Left colon (tissue), 2 donors: ENCODE data around the gene TCF12. TPM values are rescaled to one million over a fixed set of nuclear protein-coding genes. Genes with fewer than 3 reads are reported as not detected.

Source experiments
- ATAC-seq: fragments of 200-7000 bp; cut with Tn5 transposase; one replicate; pipeline ENCODE4 v1.9.1; 2020; ENCODE audit warnings: mild to moderate bottlenecking, moderate library complexity
- DNase-seq, 2 donors: peaks; one replicate each; pipeline ENCODE4 v3.0.0-alpha.2; 2020
- intact Hi-C, 2 donors: fragments of 100-400 bp; cut with DNase I in 1 of 2; cut with micrococcal nuclease in 1 of 2; formaldehyde crosslinking; loops; one replicate each; pipeline versions ENCODE4 v1.11.2 to v1.14.0; 2022; cut with DNase I, micrococcal nuclease
- total RNA-seq, 2 donors: library from RNA; stranded (reverse); fragmentation: NEBNext Ultra II Directional; extraction: Animal tissue kit (Norgen Biotek cat#: 25700); gene quantifications; one replicate each; pipeline ENCODE4 v1.2.1, GENCODE V29; 2021
- donor health status: DM: no; HTN: no; CAD: no.
- donor health status: DM: yes; HTN: yes; CAD: no.

Gene TCF12
- total RNA-seq, 2 donors from 2014 or later = 80.5 to 82.8 TPM

DNA sequence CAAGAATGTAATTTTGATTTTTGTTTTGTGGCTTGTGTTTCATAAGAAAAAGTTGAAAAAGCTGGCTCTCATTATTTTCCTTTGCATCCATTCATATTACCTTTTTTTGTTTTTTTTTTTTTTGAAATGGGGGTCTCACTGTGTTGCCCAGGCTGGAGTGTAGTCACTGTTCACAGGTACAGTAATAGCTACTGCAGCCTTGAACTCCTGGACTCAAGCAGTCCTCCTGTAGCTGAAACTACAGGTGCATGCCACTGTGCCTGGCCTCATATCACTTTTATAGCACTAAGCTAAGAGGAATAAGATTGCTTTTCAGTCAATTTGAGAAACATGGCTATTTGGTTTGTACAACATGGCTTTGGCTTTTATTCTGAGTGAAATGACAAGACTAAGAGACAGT is 49.8 kb downstream of the TCF12 start:
- DNase-seq = no peak
- ATAC-seq = peak; percentile 47
- intact Hi-C loops = no loop called here

DNA sequence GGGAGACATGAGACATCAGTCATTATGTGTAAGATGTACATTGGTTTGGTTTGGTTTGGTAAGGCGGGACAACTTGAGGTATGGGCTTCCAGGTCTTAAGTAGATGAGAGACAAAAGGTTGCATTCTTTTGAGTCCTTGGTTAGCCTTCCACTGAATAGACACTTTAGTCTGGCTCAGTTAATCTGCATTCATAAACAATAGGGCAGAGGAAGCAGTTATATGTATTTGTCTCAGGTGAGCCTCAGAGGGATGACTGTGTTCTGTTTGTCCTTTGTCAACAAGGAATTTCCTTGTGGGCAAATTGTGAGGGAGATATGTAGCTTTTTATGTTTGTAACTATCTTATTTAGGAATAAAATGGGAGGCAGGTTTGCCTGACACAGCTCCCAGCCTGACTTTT is 50.4 kb downstream of the TCF12 start:
- ATAC-seq (peak; percentile 83), DNase-seq (no peak)
- intact Hi-C loops = no loop called here

DNA sequence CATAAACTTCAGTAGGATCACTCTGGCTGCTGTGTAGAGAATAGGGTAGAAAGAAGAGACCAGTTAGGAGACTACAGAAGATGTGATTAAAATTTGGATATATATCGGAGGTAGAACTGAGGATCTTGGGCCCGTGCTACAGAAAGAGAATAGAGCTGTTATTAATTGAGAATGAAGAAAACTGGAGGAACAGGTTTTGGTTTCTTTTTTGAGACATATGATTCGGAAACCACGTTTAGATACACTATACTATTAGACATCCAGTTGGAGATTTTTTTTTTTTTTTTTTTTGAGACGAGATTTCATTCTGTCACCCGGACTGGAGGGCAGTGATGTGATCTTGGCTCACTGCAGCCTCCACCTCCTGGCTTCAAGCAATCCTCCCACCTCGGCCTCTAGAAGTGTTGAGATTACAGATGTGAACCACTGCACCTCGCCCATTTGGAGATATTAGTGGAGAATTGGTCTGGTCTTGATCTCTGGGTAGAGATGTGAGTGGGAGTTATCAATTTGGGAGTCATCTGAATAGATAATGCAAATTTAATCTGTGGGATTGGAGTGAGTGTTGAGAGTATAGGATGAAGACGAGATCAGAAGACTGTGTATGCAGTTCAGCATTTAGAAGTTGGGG is 50.9 kb downstream of the TCF12 start:
- DNase-seq (no peak), ATAC-seq (peak; percentile 52)
- intact Hi-C loops = no loop called here

DNA sequence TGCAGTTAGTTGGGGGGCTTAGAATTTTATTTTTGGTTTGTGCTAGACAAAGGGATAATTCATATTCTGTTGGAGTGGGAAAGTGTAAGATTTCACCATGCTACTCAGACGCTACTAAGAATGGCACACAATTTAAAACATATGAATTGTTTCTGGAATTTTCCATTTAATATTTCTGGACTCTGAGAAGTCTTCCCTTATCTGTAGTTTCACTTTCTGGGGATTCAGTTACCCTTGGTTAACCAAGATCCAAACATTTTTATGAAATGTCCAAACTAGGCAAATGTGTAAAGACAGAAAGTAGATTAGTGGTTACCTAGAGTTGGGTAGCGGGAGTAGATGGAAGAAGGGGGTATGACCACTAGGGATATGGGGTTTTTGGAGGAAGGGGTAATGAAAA is 53.1 kb downstream of the TCF12 start:
- DNase-seq = no peak
- intact Hi-C loops = no loop called here
- ATAC-seq = no peak

DNA sequence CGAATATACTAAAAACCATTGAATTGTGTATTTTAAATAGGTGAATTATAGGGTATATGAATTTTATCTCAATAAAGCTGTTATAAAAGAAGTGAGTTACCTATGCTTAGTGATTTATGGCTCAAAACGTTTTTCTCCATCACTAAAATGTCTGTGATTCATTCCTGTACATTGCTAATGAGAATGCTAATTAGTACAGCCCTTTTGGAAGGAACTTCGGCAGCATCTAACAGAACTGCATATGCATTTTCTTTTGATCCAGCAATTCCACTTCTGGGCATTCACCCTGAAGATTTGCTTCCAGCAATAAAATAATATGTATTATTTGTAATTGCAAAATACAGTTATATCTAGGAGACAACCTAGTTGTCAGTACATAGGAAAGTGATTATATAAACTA is 53.6 kb downstream of the TCF12 start:
- intact Hi-C loops = no loop called here
- ATAC-seq = no peak

DNA sequence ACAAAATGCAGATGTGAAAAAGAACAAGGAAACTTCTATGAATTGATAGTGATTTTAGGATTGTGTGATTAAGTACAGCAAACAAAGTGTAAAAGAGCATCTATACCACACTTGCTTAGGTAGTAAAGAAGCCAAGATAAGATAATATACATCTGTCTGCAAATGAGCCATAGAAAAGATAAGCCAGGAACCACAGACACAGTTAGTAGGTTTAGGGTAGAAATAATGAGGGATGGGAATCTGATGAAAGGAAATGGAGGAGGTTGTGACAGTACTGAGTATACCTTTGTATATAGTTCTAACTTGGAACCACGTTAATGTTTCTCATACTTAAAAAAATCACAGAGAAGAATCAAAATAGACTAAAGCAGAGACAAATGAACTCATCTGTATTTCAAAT is 54.0 kb downstream of the TCF12 start:
- no peak for DNase-seq
- intact Hi-C loops = no loop called here
- ATAC-seq = no peak

More for the DNA sequence above, 53.6 kb downstream of the TCF12 start:
- no peak for DNase-seq

DNA sequence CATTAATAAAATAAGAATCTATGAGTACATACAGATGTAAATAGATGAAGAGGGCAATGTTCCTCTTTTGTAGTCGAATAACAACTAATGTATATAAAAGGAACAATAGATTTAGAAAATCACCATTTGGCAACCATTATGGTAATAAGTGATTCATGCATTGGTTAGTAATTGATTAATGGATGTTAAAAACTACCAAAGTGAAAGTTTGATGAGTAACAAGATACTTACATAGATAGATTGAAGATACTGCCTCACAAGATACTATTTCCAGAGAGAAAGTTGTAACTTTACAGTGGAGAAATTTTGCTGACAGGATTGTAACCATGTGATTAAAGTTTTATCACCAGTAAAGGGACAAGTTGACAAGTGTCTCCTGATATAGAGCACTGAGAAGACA is 55.0 kb downstream of the TCF12 start:
- ATAC-seq = no peak
- intact Hi-C loops = no loop called here
- DNase-seq = no peak

DNA sequence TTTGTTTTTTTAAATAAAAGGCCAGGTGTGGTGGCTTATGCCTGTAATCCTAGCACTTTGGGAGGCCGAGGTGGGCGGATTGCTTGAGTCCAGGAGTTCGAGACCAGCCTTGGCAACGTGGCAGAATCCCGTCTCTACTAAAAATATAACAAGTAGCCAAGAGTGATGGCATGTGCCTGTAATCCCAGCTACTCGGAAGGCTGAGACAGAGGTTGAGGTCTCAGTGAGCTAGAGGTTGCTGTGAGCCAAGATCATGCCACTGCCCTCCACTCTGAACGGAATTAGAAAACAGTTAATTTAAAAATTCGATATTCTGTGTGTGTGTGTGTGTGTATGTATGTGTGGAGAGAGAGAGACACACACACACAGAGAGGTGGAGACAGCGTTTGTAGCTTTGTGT is 58.8 kb downstream of the TCF12 start:
- DNase-seq (no peak), ATAC-seq (no peak)
- intact Hi-C loops = no loop called here

DNA sequence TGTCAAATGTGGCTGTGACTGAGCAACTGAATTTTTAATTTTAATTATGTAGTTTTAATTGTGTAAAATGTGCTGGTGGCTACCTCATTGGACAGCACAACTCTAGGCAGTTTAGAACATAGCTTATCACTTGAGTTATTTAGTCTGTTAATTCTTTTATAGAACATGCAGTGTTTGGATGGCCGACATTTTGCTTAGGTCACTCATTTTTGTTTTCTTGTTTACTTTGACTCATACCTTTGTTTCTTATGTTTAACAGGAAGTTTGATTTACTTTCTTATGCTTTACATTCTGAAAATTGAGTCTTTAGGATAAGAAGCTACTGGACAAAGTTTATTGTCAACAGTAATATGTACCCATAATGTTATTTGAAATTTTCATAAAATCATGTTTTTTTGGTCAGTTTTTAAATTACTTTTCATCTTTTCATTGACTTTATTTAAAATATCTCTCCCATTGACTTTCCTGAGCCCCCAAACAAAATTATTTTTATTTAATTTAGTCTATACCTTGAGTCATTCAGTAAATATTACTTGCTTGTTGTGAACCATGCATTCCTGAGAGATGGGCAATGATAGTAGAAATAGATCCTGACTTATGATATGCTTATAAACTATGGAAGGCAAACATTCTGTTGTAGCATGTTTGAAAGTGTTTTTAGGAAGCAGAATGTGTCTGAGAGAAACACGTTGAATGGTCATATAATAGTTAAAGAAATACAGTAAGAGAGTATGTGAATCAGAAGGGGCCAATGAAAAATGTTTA is 60.6 kb downstream of the TCF12 start:
- ATAC-seq (peak; percentile 33), DNase-seq (no peak)
- intact Hi-C loops = no loop called here

DNA sequence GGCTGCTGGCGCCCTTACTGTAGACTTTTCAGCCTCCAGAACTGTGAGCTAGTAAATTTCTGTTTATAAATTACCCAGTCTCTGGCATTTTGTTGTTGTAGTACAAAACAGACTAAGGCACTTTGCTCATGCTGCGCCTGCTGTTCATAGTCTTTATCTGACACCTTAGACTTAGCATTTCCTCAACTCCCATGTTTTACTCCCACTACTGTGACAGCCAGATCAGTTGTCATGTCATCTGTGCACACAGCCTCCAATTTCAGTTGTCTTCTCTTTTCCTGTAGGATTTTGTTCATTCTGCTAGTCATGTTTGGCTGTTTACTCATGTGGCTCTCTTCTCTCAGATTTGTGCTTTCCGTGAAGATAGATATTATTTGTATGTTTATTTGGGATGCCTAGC is 62.0 kb downstream of the TCF12 start:
- intact Hi-C loops = no loop called here
- ATAC-seq (no peak), DNase-seq (no peak)

DNA sequence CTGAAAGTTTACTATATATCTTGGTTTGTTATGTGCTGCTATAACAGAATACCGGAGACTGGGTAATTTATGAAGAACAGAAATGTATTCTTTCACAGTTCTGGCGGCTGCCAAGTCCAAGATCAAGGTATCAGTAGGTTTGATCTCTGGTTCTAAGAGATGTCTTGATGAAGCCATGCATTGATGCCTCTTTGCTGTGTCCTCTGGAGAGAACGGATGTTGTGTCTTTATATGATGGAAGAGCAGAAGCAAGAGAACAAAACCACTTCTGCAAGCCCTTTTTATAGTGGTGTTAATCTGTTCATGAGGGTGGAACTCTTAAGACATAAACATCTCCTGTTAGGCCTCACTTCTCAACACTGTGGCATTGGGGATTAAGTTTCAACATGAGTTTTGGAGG is 62.7 kb downstream of the TCF12 start:
- intact Hi-C loops = no loop called here
- DNase-seq = no peak

DNA sequence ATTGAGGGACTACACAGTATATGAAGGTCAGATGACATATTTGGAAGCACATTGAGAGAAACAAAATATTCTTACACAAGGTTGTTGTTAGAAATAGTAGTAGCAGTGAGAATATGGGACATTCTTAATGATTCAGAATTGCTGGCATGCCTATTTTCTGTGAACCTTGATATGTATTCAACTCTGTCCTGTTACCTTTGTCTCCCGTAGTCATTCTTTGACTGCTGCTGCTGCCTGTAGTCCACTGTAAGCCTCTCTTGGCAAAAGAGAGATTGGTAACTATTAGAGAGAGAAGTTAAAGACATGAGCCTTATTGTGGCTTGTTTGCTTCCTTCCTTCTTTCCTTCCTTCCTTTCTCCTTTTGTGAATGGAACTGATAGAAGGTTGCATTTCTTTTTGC is 64.5 kb downstream of the TCF12 start:
- ATAC-seq = no peak
- no peak for DNase-seq
- intact Hi-C loops = no loop called here

More for the DNA sequence above, 62.7 kb downstream of the TCF12 start:
- no peak for ATAC-seq

DNA sequence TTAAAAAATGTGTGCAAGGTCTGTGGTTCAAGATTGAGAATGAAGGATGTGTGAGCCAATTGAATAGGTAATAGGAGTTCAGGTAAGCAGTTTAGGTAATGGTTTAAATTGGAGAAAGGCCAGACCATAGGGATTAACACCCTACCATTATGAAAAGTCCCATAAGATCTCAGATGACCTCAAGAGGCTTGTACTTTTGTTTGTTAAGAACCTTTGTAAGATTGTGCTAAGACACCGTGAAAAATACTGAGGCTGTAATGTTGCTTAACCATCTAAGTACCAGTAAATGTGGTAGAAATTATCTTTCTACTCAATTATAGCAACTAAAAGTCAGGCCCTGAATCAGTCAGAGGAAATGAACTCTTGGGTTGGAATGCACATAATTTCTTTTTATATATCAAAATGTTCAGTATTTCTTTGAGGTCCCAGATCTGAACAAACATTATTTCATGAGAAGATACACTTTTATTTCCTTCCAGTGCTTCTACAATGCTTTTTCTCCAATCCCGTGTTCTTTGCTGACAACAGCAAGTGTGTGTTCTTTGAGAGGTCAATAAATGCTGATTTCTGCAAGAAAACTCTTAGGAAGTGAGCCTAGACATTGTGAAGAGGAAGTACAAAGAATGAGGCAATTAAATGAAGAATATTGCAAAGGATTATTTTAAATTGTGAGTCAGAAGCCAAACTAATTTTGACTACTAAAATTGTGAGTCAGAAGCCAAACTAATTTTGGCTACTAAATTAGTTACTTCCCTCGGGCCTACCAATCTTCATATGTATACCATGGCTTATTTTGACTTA is 66.4 kb downstream of the TCF12 start:
- ATAC-seq (no peak), DNase-seq (no peak)
- intact Hi-C loops = no loop called here

DNA sequence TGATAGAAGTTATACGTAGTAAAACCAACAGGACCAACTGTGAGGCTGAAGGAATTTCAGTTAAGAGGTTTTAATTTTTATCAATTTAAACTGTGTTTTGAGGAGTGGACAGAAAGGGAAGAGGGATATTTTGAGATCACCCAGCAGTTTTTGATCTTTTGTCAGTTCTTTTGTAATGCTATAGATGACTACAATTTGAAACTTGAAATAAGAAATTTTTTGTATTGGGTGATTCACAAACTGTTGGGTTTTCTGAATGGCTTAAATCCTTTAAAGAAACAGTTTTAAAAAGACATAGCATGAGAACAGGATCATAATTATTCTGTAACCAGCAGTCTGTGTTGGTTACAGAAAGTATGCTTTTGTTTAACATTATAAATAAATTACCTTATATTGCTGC is 67.4 kb downstream of the TCF12 start:
- ATAC-seq (no peak), DNase-seq (no peak)
- intact Hi-C loops = no loop called here

DNA sequence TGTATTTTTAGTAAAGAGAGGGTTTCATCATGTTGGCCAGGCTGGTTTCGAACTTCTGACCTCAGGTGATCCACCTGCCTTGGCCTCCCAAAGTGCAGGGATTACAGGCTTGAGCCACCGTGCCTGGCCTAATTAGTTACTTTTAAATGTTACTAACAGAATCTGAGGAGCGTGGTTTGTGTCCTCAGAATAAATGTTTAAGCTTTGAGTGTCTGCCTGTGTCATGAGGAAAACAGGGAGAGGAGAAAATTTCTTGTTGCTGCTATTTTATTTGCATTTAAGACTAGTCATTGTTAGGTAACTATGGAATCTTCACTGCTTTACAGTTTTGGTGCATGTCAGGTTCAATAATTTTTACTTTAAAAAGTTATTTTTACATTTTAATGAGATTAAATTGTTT is 68.8 kb downstream of the TCF12 start:
- DNase-seq (no peak), ATAC-seq (no peak)
- intact Hi-C loops = no loop called here

DNA sequence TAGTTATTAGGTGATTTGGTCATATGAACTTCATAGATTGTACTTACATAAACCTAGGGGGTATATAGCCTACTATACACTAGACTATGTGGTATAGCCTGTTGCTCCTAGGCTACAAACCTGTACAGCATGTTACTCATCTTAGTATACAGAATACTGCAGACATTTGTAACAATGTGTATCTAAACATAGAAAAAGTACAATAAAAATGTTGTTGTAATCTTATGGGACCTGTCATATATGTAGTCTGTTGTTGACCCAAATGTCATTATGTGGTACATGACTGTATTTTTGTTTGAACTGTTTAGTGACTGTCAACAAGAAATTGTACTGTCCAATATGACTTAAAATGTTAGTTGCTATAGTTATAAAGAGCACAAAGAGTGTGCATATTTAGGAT is 69.8 kb downstream of the TCF12 start:
- DNase-seq (no peak), ATAC-seq (no peak)
- intact Hi-C loops = no loop called here

DNA sequence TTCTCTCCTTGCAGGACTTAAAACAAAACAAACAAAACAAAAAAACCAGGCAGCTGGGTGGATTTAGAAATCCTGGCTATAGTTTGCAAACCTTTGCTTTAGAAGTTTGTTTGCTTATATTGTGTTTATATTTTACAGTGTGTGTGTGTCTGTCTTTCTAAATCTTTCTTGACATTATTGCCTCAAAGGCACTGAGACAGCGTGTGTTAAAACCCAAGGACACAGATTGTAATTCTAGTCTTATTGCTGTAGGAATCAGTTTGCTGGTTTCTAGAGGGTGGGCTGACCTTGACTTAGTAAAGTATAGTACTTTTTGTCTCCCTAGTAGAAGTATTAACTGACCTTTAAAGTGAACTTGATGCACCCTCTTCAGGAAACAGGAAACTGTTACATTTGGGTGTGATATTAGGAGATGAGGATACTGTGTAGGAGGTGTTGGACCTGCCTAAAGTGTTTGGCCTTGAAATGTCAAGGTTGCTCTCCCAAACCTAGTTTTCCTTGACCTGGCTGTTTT is 71.0 kb downstream of the TCF12 start:
- intact Hi-C loops = no loop called here
- DNase-seq = no peak
- peak; percentile 27 for ATAC-seq

DNA sequence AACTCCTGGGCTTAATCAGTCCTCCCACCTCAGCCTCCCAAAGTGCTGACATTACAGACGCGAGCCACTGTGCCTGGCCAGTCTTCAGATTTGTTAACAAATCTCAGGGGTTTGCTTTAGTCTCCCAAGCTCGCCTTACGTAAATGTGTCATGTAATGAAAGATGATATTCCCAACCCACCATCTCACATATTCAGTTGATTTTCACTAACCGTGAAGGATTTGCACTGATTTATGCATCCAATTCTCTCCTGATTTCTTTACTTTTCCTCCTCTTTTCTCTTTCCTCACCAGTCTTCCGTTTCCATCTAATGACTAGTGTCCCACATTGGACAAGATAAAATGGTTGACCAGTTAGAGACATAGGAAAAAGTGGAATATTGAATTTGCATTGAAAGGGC is 72.6 kb downstream of the TCF12 start:
- ATAC-seq (no peak), DNase-seq (no peak)
- intact Hi-C loops = no loop called here

DNA sequence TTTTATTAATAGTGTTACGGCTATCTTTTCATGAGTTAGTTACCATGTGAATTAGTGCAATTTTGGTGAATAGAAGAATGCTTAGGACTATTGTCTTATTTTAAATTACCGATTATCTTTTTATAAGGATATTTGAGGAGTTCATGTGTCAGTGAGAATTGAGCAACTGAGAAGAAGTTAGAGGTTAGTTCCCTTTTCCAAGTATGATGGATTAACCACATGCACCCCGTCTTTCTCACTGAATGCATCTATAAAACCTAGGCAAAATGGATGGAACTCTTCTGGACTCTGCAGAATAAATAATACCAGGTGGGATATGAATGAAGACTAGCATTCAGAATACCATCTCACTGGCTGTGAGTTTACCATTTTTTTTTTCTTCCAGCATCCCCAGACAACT is 74.3 kb downstream of the TCF12 start:
- intact Hi-C loops = no loop called here
- ATAC-seq = no peak
- no peak for DNase-seq

DNA sequence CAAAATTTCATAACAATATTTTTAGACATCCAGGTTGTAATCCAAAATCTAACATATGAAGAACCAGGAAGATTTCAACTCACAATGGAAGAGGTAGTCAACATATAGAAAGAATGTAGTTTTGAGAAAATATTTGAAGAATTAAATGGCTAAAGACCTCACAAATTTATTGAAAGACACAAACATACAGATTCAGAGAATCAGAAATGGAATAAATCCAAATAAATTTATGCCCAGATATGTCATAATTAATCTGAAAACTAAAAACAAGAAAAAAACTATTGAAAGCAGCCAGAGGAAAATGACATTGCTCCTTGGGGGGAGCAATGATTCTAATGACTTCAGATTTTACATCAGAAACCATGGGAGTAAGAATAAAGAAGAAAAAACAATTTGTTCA is 75.8 kb downstream of the TCF12 start:
- DNase-seq (no peak), ATAC-seq (no peak)
- intact Hi-C loops = no loop called here
